Activated naive CD4-positive, alpha-beta T cell treated with anti-CD3 and anti-CD28 coated beads, Interleukin-2, amount 10 ng/mL, durations not matched to agents 7 days and 5 days (primary cell): Measurements from ENCODE around the gene CXCL12.

Source experiments
- CTCF ChIA-PET: fragments of 350-600 bp; sonication (Branson Sonifier 250); formaldehyde crosslinking; loops from one replicate; lab custom pipeline; 2021; ENCODE audit warnings: antibody characterized with exemption; lab: Charles Lee
- DNase-seq: peaks from one replicate; pipeline ENCODE4 v3.0.0-alpha.2; 2020
- H3K27ac Mint-ChIP-seq: one replicate; pipeline ENCODE4 v1.8.0; 2021; ENCODE audit warnings: mild to moderate bottlenecking, moderate library complexity, mixed read lengths
- H3K27me3 Mint-ChIP-seq: one replicate; pipeline ENCODE4 v1.8.0; 2021; ENCODE audit warnings: mild to moderate bottlenecking, mixed read lengths
- H3K36me3 Mint-ChIP-seq: one replicate; pipeline ENCODE4 v1.8.0; 2021; ENCODE audit warnings: mixed read lengths
- H3K4me1 Mint-ChIP-seq: one replicate; pipeline ENCODE4 v1.8.0; 2021; ENCODE audit warnings: mixed read lengths
- H3K4me3 Mint-ChIP-seq: one replicate; pipeline ENCODE4 v1.8.0; 2021; ENCODE audit warnings: mild to moderate bottlenecking, moderate library complexity, mixed read lengths
- H3K9me3 Mint-ChIP-seq: one replicate; pipeline ENCODE4 v1.8.0; 2021; ENCODE audit warnings: mixed read lengths

Gene CXCL12

DNA sequence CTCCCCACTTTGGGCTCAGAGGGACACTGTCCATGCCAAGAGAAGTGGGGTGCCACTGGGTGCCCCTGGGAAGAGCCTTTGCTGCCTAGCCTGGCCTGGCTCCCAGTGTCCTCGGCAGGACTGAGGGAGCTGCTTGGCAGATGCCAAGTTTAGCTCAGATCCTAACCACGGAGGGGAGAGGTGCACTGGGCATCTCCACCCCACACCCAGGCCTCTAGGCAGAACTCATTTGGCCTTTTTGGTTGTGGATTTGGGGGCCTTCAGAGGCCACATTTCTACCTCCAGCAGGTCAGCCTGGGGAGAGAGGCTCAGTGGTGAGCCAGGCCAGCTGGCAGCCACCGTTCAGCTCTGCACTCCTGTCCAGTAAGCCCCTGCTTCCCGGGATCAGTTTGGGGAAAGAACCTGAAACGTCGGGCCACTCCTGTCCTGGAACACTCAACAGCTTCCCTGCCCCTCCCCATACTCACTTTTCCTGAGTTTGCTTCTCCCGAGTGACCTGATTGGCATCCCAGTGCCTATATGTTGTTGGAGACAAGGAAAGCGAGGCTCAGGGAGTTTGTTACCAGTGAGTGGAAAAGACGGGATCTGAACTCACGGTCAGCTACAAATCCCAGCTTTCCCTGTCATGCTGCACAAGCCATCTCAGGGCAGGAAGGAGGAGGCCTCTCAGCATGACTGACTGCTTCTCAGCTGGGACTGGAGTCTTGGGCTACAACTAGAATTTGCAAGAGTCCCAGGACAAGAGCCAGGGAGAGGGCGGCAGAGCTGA is 11.2 kb upstream of the CXCL12 start:
- no peaks in the 10 kb centered on the region for H3K9me3 Mint-ChIP-seq

DNA sequence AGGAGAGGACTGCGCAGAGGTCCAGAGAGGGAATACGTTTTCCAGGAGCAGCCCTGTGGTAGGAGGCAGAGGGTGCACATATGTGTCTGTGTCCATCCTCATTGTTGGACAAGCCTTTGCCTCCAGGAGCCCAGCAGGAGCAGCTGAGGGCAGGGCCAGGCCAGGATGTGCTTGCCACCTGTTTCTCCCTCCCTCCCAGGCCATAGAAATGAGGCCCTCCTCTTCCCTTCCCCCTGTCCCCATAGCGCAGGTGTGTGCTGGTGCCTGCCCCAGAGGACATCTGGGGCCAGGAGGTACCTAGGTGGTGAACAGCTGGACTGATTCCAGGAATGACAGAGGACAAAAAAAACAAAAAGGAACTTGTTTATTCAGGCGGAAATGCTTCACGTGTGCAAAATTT is 10.5 kb upstream of the CXCL12 start:
- no peaks in the 10 kb centered on the region for H3K4me1 Mint-ChIP-seq
- H3K4me3 Mint-ChIP-seq = no peak overlapping the region
- no peaks in the 10 kb centered on the region for H3K9me3 Mint-ChIP-seq
- DNase-seq = no peak
- CTCF ChIA-PET = no interaction called here
- H3K36me3 Mint-ChIP-seq = no peaks in the 10 kb centered on the region
- peaks cover 30% of the 10 kb centered on the region for H3K27me3 Mint-ChIP-seq
- no peak overlapping the region for H3K27ac Mint-ChIP-seq

More for the DNA sequence above, 11.2 kb upstream of the CXCL12 start:
- Mint-ChIP-seq H3K36me3 (no peaks in the 10 kb centered on the region), H3K4me3 (no peak overlapping the region), H3K4me1 (no peaks in the 10 kb centered on the region), H3K27me3 (peaks cover 30% of the 10 kb centered on the region), H3K27ac (no peak overlapping the region)
- no peak for DNase-seq
- CTCF ChIA-PET = no interaction called here

DNA sequence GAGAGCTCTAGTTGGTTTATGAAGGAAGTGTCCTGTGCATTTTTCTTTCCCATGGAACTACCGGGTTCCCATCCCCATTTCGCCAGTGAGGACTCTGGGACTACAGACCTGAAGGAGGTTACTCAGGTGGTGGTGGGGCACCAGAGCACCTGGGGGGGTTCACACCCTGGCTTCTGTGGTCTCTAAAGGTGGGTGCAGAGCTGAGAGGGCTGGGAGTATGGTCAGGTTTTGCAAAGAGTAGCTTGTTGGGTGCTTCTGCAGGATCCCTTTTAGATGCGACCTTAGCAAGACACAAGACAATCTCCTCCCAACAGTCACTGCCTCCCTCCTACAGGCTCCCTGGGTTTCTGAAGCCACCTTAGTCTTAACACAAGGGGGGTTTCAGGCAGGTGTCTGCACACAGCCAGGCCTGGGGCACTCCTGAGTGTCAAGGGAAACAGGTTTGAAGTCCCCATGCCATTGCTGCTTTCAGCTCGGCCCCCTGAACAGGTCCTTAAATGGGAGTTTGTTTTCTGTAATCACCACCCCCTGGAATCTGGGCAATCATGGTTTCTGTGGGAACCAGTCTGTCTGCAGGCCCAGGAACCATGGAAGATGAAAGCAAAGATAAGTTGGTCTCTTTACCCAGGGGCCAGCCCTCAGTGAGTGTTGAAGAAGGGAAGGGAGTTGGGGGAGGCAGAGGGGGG is 9.9 kb upstream of the CXCL12 start:
- no peak for DNase-seq
- Mint-ChIP-seq H3K4me1 (no peaks in the 10 kb centered on the region), H3K27ac (no peak overlapping the region), H3K36me3 (no peaks in the 10 kb centered on the region), H3K4me3 (no peak overlapping the region), H3K27me3 (peaks cover 24% of the 10 kb centered on the region), H3K9me3 (no peaks in the 10 kb centered on the region)
- CTCF ChIA-PET = no interaction called here

DNA sequence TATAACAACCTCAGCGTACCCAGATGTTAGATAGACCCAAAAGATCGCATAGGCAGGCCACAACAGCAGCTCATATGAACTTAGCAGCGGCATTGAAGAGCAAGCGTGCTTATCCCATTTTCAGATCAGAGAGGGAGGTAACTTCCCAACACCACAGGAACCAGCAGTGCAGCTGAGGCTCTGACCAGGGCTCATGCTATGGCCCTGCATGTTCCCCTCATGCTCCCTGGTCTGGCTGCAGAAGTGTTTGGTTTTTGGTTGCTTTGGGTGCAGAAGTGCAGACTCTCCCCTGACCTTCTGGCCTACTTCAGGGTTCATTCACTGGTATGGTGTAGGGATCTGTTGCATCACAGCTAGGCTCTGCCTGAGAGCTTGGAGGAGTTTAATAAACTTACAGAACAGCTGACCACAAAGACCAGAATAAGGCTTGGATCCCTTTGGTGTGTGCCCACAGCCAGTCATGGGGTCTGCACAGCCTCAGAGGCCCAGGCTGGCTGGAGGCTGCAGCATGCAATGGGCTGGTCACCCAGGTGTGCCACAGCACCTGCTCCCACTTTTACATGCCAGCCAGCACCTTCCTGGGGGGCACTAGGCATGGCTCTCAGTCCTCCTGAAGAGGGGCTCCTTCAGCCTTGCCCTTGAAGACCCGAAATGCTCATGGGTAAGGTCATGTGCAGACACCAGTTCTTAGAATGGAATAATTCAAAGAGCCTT is 9.1 kb upstream of the CXCL12 start:
- DNase-seq = no peak
- no peaks in the 10 kb centered on the region for H3K36me3 Mint-ChIP-seq
- peaks cover 23% of the 10 kb centered on the region for H3K27me3 Mint-ChIP-seq
- H3K9me3 Mint-ChIP-seq = no peaks in the 10 kb centered on the region
- H3K27ac Mint-ChIP-seq = no peak overlapping the region
- H3K4me3 Mint-ChIP-seq = no peak overlapping the region
- H3K4me1 Mint-ChIP-seq = no peaks in the 10 kb centered on the region
- CTCF ChIA-PET = no interaction called here

- Mint-ChIP-seq H3K4me1 (no peaks in the 10 kb centered on the region), H3K27ac (no peak overlapping the region), H3K4me3 (no peak overlapping the region), H3K9me3 (no peaks in the 10 kb centered on the region), H3K36me3 (no peaks in the 10 kb centered on the region), H3K27me3 (peaks cover 23% of the 10 kb centered on the region)
- CTCF ChIA-PET = no interaction called here
- DNase-seq = no peak
Measured at GRCh38 chr10:44393051-44393630, 8.2 kb upstream of the CXCL12 start.

DNA sequence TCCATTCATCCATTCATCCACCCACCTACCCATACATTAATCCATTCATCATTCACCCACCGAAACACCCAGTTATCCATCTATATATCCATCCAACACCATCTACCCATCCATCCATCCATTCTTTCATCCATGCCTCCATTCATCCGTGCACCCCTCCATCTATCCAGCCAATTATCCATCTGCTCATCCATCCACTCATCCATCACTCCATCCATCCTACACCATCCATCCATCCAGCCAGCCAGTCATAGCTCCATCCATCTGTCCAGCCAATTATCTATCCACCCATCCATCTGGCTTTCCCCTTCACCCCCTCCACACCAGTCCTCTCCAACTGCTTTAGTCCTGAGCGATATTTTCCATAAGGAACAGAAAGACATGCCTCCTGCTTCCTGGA is 7.5 kb upstream of the CXCL12 start:
- CTCF ChIA-PET = no interaction called here
- H3K27me3 Mint-ChIP-seq = peaks cover 28% of the 10 kb centered on the region
- no peak overlapping the region for H3K4me3 Mint-ChIP-seq
- H3K4me1 Mint-ChIP-seq = no peaks in the 10 kb centered on the region
- no peaks in the 10 kb centered on the region for H3K36me3 Mint-ChIP-seq
- DNase-seq = no peak
- H3K9me3 Mint-ChIP-seq = no peaks in the 10 kb centered on the region
- no peak overlapping the region for H3K27ac Mint-ChIP-seq

GRCh38 chr10:44391981-44392380 is 7.1 kb upstream of the CXCL12 start:
- Mint-ChIP-seq H3K27ac (no peak overlapping the region), H3K4me1 (no peaks in the 10 kb centered on the region), H3K9me3 (no peaks in the 10 kb centered on the region), H3K36me3 (no peaks in the 10 kb centered on the region), H3K4me3 (no peak overlapping the region), H3K27me3 (peaks cover 30% of the 10 kb centered on the region)
- no peak for DNase-seq
- CTCF ChIA-PET = no interaction called here

DNA sequence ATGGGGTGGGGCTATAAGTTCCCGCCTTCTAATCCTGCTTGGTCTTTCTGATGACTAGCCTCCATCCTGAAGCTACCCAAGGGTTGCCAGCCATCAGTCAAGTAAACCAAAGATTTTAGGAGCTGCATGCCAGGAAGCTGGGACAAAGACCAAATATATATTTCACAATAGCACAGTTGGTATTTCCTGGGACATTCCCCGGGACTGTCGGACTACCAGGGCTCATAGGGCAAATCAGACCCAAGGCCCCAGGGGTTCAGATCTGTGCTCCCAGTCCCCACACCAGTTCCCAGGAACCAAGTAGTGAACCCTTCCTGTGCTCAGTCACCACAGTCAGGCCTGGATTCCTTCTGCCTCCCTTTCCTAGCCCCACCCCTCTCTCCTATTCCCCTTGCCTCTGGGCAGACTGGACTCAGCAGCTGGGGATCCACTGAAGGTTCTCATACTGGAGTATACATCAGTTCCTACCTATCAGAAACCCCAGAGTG is 5.7 kb upstream of the CXCL12 start:
- H3K27me3 Mint-ChIP-seq = peaks cover 43% of the 10 kb centered on the region
- no peaks in the 10 kb centered on the region for H3K9me3 Mint-ChIP-seq
- no peak overlapping the region for H3K4me3 Mint-ChIP-seq
- DNase-seq = no peak
- H3K4me1 Mint-ChIP-seq = peaks cover 2% of the 10 kb centered on the region
- no peaks in the 10 kb centered on the region for H3K36me3 Mint-ChIP-seq
- CTCF ChIA-PET = interaction anchor here (1.2 kb wide), 1 partner anchor 11 kb away, joined by 3 read pairs; no protein-coding TSS in a partner anchor
- H3K27ac Mint-ChIP-seq = no peak overlapping the region

- no peaks in the 10 kb centered on the region for H3K36me3 Mint-ChIP-seq
- H3K4me3 Mint-ChIP-seq = no peak overlapping the region
- H3K4me1 Mint-ChIP-seq = peaks cover 3% of the 10 kb centered on the region
- DNase-seq = no peak
- peaks cover 49% of the 10 kb centered on the region for H3K27me3 Mint-ChIP-seq
- CTCF ChIA-PET = no interaction called here
- H3K27ac Mint-ChIP-seq = no peak overlapping the region
- no peaks in the 10 kb centered on the region for H3K9me3 Mint-ChIP-seq
Measured at GRCh38 chr10:44389556-44389955, 4.7 kb upstream of the CXCL12 start.

DNA sequence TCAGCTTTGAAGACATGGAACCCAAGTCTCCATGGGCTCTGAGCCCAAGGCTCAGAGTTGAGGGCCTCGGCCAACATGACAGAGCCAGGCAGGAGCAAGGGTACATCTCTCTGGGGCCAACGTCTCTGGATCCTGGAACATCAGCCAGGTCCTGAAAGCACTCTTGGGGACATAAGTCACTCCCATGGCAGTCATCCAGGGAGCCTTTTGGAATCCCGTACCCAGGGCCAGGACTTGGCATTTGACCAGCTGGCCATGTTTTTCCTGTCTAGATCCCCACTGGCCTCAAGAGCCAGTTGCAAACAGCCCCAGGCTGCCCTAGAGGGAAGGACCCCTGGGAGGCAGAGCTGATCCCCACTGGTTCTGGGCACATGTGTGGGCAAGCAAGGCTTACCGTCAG is 4.3 kb upstream of the CXCL12 start:
- no peaks in the 10 kb centered on the region for H3K36me3 Mint-ChIP-seq
- peaks cover 3% of the 10 kb centered on the region for H3K4me1 Mint-ChIP-seq
- DNase-seq = no peak
- no peak overlapping the region for H3K4me3 Mint-ChIP-seq
- H3K27ac Mint-ChIP-seq = no peak overlapping the region
- CTCF ChIA-PET = no interaction called here
- peaks cover 53% of the 10 kb centered on the region for H3K27me3 Mint-ChIP-seq
- no peaks in the 10 kb centered on the region for H3K9me3 Mint-ChIP-seq

DNA sequence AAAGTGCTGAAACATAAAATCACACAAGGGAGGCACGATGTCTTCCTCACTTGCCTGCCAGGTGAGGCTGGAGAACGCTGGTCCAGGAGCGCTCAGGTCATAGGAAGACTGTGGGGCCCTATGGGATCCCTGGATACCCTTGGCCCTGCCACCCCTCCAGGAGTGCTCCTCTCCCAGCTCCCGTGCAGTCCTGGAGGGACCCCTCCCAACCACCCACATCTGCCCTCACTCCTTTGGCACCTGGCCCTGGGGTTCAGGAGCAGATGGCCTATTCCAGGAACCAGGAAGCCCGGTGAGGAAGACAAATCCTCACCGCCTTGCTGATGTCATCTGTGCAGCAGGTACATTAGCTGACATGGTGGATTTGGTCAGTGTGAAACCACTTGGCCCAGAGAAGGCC is 3.7 kb upstream of the CXCL12 start:
- peaks cover 58% of the 10 kb centered on the region for H3K27me3 Mint-ChIP-seq
- peaks cover 5% of the 10 kb centered on the region for H3K4me1 Mint-ChIP-seq
- no peaks in the 10 kb centered on the region for H3K9me3 Mint-ChIP-seq
- no peaks in the 10 kb centered on the region for H3K36me3 Mint-ChIP-seq
- CTCF ChIA-PET = interaction anchor here (1.1 kb wide), 1 partner anchor 699 kb away, joined by 3 read pairs; no protein-coding TSS in a partner anchor
- H3K27ac Mint-ChIP-seq = no peak overlapping the region
- H3K4me3 Mint-ChIP-seq = no peak overlapping the region
- no peak for DNase-seq

DNA sequence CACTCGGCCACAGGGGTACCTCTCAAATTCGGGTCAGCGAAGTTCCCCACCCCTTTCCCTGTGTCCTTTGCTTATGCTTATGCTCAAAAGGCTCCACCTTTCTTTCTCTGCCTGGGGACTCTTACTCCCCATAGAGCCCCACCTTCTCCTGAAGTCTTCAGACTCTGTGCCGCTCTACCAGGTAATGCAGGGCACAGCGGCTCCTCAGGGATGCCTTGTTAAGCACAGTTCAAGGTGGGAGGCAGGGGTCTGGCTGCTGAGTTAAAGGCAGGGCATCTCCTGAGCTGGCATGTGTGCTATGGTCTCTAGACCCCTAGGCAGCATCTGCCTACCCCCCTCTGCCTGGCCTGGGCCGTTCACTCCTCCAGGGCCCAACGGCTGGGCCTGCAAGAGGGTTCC is 3.0 kb upstream of the CXCL12 start:
- DNase-seq = no peak
- Mint-ChIP-seq H3K9me3 (no peaks in the 10 kb centered on the region), H3K4me1 (peaks cover 5% of the 10 kb centered on the region), H3K27me3 (peaks cover 66% of the 10 kb centered on the region), H3K4me3 (no peak overlapping the region), H3K27ac (no peak overlapping the region), H3K36me3 (no peaks in the 10 kb centered on the region)
- CTCF ChIA-PET = interaction anchor here (1.1 to 1.3 kb wide), 2 partner anchors 11 to 698 kb away, joined by 3 read pairs; no protein-coding TSS in a partner anchor

DNA sequence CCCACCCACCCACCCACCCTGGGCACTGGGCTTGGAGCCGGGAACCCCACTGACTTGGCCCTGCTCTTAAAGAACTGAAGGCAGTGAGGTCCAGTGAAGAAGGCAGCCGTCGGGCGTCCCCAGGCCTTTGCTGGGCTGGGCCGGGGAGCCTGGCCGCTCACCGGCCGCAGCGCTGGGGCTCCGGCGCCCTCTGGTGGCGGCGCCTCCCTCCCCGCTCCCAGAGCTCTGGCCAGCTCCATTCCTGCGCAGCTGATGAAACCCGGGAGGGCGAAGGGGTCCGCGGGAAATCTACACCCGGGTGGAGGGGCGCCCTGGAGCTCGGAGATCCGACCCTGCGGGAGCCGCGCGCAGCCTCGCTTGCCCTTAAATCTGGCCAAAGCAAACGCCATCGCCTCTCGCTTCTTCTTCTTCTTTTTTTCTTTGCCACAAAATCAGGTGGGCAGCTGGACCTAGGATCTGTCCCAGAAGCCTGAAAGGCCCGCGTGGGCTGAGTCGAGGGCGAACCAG is 1.7 kb upstream of the CXCL12 start:
- CTCF ChIA-PET = interaction anchor here (0.6 to 2.1 kb wide), 9 partner anchors 10 to 716 kb away, joined by 3 to 8 read pairs (median 3); no protein-coding TSS in a partner anchor
- H3K9me3 Mint-ChIP-seq = no peaks in the 10 kb centered on the region
- no peak overlapping the region for H3K27ac Mint-ChIP-seq
- no peaks in the 10 kb centered on the region for H3K36me3 Mint-ChIP-seq
- peaks cover 67% of the 10 kb centered on the region for H3K27me3 Mint-ChIP-seq
- peaks cover 5% of the 10 kb centered on the region for H3K4me1 Mint-ChIP-seq
- no peak overlapping the region for H3K4me3 Mint-ChIP-seq
- DNase-seq = peak; percentile 35
